ENCODE measurements around the gene TMEM132C. TPM values are rescaled to one million over a fixed set of nuclear protein-coding genes. Genes with fewer than 3 reads are reported as not detected.

TMEM132C gene
- total and polyA plus RNA-seq, 2 donors (not counting 1 experiment from before 2014, with no cell fraction given) = not detected

GRCh38 chr12:128463881-128464280 lies 196.9 kb downstream of the TMEM132C start:
- Histone ChIP-seq H2AFZ (ENCODE audit: insufficient read depth, low read depth, low read length, poor library complexity, severe bottlenecking) (no peak overlapping the region), H3K9ac (ENCODE audit: low read length) (no peak overlapping the region), H3K36me3 (replicated peaks in 1 of 2; ENCODE audit: control extremely low read depth in 1 of 2, control insufficient read depth in 1 of 2, extremely low read depth in 1 of 2, insufficient read depth in 2 of 2, low read length in 1 of 2) (no peaks in the 10 kb centered on the region), H3K79me2 (ENCODE audit: control insufficient read depth, insufficient read depth, low read length) (no peaks in the 10 kb centered on the region), H3K9me3 (ENCODE audit: control extremely low read depth in 1 of 3, control insufficient read depth in 2 of 3, insufficient read depth in 1 of 3, low read length in 2 of 3) (peaks cover 0 to 20% (median 0%) of the 10 kb centered on the region in 3 donors), H3K4me2 (replicated peaks; ENCODE audit: low read depth, low read length, poor library complexity, severe bottlenecking) (no peak overlapping the region), H3K27me3 (replicated peaks in 1 of 4; ENCODE audit: control extremely low read depth in 1 of 4, control insufficient read depth in 3 of 4, insufficient read depth in 4 of 4, low read length in 3 of 4) (no peaks in the 10 kb centered on the region), H3K4me1 (ENCODE audit: control insufficient read depth in 2 of 2, insufficient read depth in 2 of 2, low read length in 2 of 2) (no peaks in the 10 kb centered on the region), H4K20me1 (ENCODE audit: control insufficient read depth, insufficient read depth, low read length, poor library complexity, severe bottlenecking) (no peaks in the 10 kb centered on the region), H3K4me3 (ENCODE audit: control extremely low read depth in 1 of 5, extremely low read depth in 1 of 5, insufficient read depth in 1 of 5, low read depth in 2 of 5, low read length in 4 of 5) (no peak overlapping the region), H3K27ac (ENCODE audit: low read length in 2 of 2) (no peak overlapping the region)
- H3K4me3 Mint-ChIP-seq = no peak overlapping the region
- TF ChIP-seq EZH2 (IDR thresholded peaks at IDR 0.05; ENCODE audit: borderline replicate concordance, insufficient read depth, low read depth, low read length, poor library complexity, severe bottlenecking) = no peak
- TF ChIP-seq CTCF (IDR thresholded peaks at IDR 0.05) = no peak
- DNase-seq = no peak
- no peak for ATAC-seq (ENCODE audit: low read depth)
- CTCF ChIA-PET = no interaction called here
- H3K4me1 Mint-ChIP-seq = no peaks in the 10 kb centered on the region
- 88% methylated on average over 3 of the region's 4 CpGs for WGBS (ENCODE audit: insufficient coverage)
- H3K9me3 Mint-ChIP-seq (ENCODE audit: insufficient read depth) = peaks cover 9% of the 10 kb centered on the region
- POLR2A ChIA-PET = no interaction called here
- H3K27me3 Mint-ChIP-seq = no peaks in the 10 kb centered on the region
- H3K27ac Mint-ChIP-seq = no peak overlapping the region
- intact Hi-C loops (cut with micrococcal nuclease) = no loop called here

DNA sequence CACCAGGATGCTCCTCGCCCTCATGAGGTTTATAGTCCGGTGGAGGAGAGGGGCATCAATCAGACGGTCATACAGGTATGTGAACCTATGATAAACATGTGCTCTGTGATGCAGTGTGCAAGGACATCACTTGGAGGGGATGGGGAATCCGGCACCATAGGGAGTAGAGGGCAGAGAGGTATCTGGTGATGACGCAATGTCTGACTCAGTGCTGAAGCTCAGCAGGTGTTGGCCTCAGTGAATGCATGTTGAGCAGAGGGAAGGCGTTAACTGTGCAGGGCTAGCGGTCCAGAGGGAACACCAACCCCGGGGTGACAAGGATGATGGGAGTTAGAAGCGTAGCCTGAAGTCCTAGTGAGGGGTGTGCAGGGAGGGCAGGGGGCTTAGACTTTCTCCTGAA lies 200.9 kb downstream of the TMEM132C start:
- no peaks in the 10 kb centered on the region for H3K79me2 ChIP-seq (ENCODE audit: control insufficient read depth, insufficient read depth, low read length)
- no peaks in the 10 kb centered on the region for H3K27me3 ChIP-seq (replicated peaks in 1 of 4; ENCODE audit: control extremely low read depth in 1 of 4, control insufficient read depth in 3 of 4, insufficient read depth in 4 of 4, low read length in 3 of 4)
- WGBS (ENCODE audit: insufficient coverage) = 88% methylated on average over 9 of the region's 9 CpGs
- Mint-ChIP-seq H3K4me1 (no peaks in the 10 kb centered on the region), H3K27ac (no peak overlapping the region), H3K9me3 (ENCODE audit: insufficient read depth) (peaks cover 3% of the 10 kb centered on the region), H3K4me3 (no peak overlapping the region), H3K27me3 (no peaks in the 10 kb centered on the region)
- no peak overlapping the region for H3K27ac ChIP-seq (ENCODE audit: low read length in 2 of 2)
- H3K4me3 ChIP-seq (ENCODE audit: control extremely low read depth in 1 of 5, extremely low read depth in 1 of 5, insufficient read depth in 1 of 5, low read depth in 2 of 5, low read length in 4 of 5) = no peak overlapping the region
- no peaks in the 10 kb centered on the region for H4K20me1 ChIP-seq (ENCODE audit: control insufficient read depth, insufficient read depth, low read length, poor library complexity, severe bottlenecking)
- no peak overlapping the region for H3K4me2 ChIP-seq (replicated peaks; ENCODE audit: low read depth, low read length, poor library complexity, severe bottlenecking)
- peaks cover 0 to 11% (median 0%) of the 10 kb centered on the region in 3 donors for H3K9me3 ChIP-seq (ENCODE audit: control extremely low read depth in 1 of 3, control insufficient read depth in 2 of 3, insufficient read depth in 1 of 3, low read length in 2 of 3)
- no peaks in the 10 kb centered on the region for H3K4me1 ChIP-seq (ENCODE audit: control insufficient read depth in 2 of 2, insufficient read depth in 2 of 2, low read length in 2 of 2)
- no peak overlapping the region for H3K9ac ChIP-seq (ENCODE audit: low read length)
- ATAC-seq (ENCODE audit: low read depth) (no peak), DNase-seq (no peak)
- no peak for TF ChIP-seq CTCF (IDR thresholded peaks at IDR 0.05)
- TF ChIP-seq EZH2 (IDR thresholded peaks at IDR 0.05; ENCODE audit: borderline replicate concordance, insufficient read depth, low read depth, low read length, poor library complexity, severe bottlenecking) = no peak
- intact Hi-C loops (cut with micrococcal nuclease) = no loop called here
- POLR2A ChIA-PET = no interaction called here
- H2AFZ ChIP-seq (ENCODE audit: insufficient read depth, low read depth, low read length, poor library complexity, severe bottlenecking) = no peak overlapping the region
- CTCF ChIA-PET = no interaction called here
- H3K36me3 ChIP-seq (replicated peaks in 1 of 2; ENCODE audit: control extremely low read depth in 1 of 2, control insufficient read depth in 1 of 2, extremely low read depth in 1 of 2, insufficient read depth in 2 of 2, low read length in 1 of 2) = no peaks in the 10 kb centered on the region

All from B cell (primary cell).